RWPE1 (cell line): ENCODE data around the gene CREB3L2.

Experiments
- CTCF ChIA-PET: fragments of 350-600 bp; sonication (Branson Sonifier 250); formaldehyde crosslinking; extraction: SDS; loops from one replicate; lab custom pipeline; 2021; lab: Yijun Ruan, JAX
- POLR2A ChIA-PET: fragments of 400-600 bp; formaldehyde crosslinking; extraction: SDS; loops from one replicate; lab custom pipeline; 2020; ENCODE audit warnings: antibody characterized with exemption; ENCODE audit not compliant: low non-redundant PET; lab: Yijun Ruan, JAX
- DNase-seq: peaks from one replicate; pipeline ENCODE4 v3.0.0; 2012; ENCODE audit warnings: low spot score
- H3K27ac ChIP-seq: fragments of 450-650 bp; 2 replicates; pipeline ENCODE4 v1.5.1; 2017
- TF ChIP-seq, protein P1 (sequence below): fragments of 450-650 bp; conservative IDR thresholded peaks from 2 replicates; pipeline ENCODE4 v1.5.1; 2017; ENCODE audit warnings: low read depth, mild to moderate bottlenecking

CREB3L2 gene

DNA sequence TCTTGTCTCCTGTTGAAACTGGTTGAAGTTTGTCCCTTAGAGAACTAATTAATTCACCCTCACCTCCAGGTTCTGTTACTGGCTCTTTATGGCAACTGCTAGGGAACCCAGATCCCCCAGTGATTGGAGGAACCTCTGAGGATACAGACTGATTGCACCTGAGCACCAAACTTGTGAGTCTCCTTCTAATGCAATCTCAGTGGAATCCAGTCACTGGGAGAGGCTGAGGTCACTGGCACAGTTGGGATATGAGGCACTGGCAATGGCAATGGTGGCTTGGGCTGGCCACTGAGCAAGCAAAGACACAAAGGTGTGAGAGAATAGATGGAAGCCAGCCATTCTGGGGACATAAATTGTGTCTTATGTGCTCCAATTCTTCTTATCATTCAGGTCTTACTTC lies 149.8 kb downstream of the CREB3L2 start:
- POLR2A ChIA-PET, result no interaction called here
- CTCF ChIA-PET, result no interaction called here

DNA sequence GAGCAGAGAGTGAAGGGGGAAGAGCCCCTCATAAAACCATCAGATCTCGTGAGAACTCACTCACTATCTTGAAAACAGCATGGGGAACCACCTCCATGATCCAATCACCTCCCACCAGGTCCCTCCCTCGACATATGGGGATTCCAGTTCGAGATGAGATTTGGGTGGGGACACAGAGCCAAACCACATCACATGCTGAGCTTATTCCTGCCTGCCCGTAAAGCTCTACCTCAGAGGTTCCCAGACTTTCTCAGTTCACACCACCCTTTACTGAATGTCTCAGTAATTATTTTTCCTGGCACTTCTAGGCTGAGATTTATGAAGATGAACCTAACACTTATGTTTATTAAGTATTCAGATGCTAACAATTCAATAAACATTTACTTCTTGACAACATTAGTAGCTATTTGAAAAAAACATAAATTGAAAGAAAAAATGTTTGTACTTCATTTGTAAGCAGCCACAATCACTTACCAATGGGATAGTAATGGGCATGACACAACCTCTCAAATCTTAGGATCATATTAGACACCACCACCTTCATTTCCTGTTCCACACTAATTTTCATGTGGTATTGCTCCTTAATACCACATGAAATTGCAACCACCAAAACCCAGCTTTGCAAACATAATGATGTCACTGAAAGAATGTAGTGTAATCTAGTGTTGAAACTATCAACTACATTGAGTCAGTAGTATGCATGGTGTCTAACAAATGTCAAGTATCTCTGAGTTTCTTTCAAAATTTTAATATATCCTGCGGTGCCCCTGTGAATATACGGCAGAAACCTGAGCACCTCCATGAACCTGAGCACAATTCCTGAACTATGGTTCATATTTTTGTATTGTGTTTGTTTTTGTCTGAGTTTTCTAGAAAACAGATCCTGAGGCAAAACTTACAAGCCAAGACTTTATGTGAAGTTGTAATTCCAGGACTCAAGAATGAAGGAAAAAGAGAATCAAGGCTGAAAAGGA lies 150.6 kb downstream of the CREB3L2 start:
- DNase-seq, result no peak
- ChIA-PET CTCF (no interaction called here), POLR2A (no interaction called here)
- no peak overlapping the region for H3K27ac ChIP-seq
- TF ChIP-seq, protein P1, sequence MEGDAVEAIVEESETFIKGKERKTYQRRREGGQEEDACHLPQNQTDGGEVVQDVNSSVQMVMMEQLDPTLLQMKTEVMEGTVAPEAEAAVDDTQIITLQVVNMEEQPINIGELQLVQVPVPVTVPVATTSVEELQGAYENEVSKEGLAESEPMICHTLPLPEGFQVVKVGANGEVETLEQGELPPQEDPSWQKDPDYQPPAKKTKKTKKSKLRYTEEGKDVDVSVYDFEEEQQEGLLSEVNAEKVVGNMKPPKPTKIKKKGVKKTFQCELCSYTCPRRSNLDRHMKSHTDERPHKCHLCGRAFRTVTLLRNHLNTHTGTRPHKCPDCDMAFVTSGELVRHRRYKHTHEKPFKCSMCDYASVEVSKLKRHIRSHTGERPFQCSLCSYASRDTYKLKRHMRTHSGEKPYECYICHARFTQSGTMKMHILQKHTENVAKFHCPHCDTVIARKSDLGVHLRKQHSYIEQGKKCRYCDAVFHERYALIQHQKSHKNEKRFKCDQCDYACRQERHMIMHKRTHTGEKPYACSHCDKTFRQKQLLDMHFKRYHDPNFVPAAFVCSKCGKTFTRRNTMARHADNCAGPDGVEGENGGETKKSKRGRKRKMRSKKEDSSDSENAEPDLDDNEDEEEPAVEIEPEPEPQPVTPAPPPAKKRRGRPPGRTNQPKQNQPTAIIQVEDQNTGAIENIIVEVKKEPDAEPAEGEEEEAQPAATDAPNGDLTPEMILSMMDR, result no peak

More for the DNA sequence above, 149.8 kb downstream of the CREB3L2 start:
- H3K27ac ChIP-seq, result no peak overlapping the region
- no peak for DNase-seq
- TF ChIP-seq, protein P1, result no peak

DNA sequence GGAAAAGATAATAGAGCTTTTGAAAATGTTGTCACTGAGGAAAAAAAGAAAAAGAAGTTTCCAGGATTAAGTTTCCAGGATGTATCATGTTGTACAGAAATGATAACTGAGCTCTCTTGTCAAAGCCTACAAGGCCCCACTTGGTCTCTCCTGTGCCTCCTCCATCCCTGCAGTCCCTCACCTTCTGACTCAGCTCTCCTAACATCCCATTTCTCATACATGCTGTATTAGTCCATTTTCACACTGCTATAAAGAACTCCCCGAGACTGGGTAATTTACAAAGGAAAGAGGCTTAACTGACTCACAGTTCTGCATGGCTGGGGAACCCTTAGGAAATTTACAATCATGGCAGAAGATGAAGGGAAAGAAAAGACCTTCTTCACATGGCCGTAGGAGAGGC lies 151.3 kb downstream of the CREB3L2 start:
- ChIA-PET POLR2A (no interaction called here), CTCF (interaction anchor here (0.5 kb wide), 1 partner anchor 30 kb away, joined by 3 read pairs; no protein-coding TSS in a partner anchor)
- no peak for DNase-seq
- TF ChIP-seq, protein P1, result no peak
- no peak overlapping the region for H3K27ac ChIP-seq

DNA sequence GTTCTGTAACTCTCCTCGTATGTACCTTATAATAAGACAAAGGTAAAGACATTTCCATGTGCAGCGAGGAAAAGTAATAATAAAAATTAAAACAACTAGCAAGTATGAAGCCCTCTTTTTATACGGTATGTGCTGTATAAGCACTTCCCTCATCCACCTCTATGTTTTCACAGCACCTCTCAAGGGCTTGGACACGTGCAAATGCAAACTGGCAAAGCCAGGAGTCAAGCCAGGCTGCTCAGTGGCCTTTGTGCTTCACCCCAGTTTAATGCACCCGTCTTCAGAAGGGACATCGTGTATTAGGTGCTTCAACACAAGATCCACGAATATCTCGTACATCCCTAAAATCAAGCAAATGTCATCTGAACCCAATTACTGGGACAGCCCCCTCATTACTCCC lies 153.8 kb downstream of the CREB3L2 start:
- CTCF ChIA-PET, result no interaction called here
- no peak for DNase-seq
- no peak overlapping the region for H3K27ac ChIP-seq
- TF ChIP-seq, protein P1, result no peak
- POLR2A ChIA-PET, result no interaction called here

DNA sequence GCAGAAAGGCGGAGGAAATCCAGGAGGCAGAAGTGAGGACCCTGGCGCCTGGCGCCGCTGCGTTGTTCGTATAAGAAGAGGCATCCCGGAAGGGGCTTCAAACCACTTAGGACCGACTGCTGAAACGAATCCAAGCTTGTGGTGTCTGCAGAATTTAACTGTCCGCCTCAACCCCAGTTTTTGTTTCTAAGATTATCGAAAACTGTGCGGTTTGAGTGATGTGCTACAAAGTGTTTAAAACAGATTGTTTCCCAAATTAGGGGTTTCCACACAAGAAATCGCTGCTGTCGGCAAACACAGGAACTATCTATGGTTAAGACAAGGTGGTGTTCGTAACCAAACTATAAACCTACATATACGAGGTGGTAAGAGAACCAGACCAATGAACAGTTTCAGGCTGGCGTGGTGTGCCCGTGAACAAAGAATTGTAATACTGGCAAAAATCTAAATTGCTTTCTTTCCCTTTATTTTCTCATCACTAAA lies 154.3 kb downstream of the CREB3L2 start:
- TF ChIP-seq, protein P1, result no peak
- DNase-seq, result no peak
- no peak overlapping the region for H3K27ac ChIP-seq
- CTCF ChIA-PET, result no interaction called here
- POLR2A ChIA-PET, result no interaction called here

DNA sequence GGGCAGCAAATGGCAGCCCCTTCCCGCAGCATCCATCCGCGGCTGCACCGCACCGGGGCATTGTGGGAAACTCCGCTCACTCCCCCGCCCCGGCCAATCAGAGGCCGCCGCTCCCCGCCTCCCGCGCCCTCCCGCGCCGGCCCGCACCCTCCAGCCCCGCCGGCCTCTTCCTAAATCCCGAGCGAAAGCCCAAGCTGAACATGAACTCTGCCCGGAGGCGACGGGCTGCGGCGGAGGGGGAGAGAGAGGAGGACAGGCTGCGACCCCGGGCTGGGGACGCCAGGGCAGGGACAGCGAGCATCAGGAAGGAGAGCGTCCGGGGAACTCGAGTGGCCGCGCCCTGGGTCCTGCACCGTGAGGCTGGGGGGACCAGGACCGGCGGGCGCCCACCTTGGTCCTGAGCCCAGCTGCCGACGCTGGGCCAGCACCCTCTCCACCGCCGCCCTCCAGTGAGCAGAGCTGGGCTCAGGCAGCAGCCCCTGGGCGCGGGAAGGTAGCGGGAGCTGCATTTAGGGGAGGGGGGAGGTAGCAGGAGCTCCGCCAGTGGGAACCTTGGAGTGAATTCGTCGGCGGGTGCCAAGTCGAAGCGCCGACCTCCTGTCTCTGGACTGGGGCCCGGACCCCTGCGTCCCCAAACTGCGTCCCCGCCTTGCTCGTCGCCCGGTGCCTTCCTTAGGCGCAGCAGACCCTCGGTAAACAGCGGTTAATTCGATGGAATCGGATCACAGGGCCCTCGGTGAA lies 154.9 kb downstream of the CREB3L2 start, which contains the start of gene DGKI:
DGKI (minus strand) TSS at position 148 of the 741 bp plus-strand sequence.
- DNase-seq, result peak; percentile 1
- TF ChIP-seq, protein P1, result no peak
- CTCF ChIA-PET, result no interaction called here
- POLR2A ChIA-PET, result no interaction called here
- H3K27ac ChIP-seq, result no peak within 1 kb of the TSS
